GM21737 (cell line): ENCODE measurements around the gene TMEM51.
A peak's percentile ranks its signal among the peaks of the same experiment; 100 is the strongest.

ENCODE experiments used
- ATAC-seq: cut with Tn5 transposase; IDR thresholded peaks from one replicate; pipeline ENCODE4 v1.9.1; 2021; ENCODE audit warnings: mild to moderate bottlenecking, moderate library complexity; ENCODE audit not compliant: unreplicated experiment

The TMEM51 gene

DNA sequence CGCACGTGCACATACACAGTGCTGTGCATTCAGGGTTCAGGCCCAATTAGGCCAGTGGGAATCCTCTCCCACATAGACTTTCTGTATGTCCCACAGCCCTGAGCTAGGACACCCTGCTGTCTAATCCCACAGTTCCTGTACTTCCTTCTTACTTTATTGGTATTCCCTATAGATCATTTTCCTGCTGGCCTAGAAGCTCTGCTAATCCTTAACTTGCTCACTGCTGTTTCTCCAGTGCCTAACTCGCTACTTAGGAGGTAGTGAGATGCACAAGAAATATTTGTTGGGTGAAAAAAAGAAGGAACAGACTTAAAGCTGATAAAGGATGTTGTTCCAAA, 59.4 kb downstream of the TMEM51 start:
- ATAC-seq = no peak

DNA sequence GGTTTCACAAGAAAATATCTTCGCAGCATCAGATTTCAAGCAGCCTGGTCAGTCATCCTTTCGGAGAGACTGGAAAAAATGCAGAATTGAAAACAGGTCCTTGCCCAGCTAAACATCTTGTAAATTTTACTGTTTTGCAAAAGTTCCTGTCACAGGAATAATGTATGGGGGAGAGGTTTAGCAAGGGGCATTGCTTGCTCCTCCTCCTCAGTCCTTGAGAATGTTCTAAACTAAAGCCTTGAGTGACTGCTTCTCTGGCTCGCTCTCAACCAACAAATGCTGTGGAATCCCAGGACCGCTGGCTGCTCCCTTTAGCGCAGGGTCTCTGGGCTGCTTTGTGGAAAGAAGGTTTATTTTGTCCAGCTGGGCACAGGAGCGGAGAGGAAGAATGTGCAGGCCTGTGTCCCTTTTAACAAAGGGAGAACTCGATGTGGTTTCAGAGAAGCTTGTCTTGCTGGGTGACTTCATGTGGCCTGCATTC, 59.8 kb downstream of the TMEM51 start:
- no peak for ATAC-seq

DNA sequence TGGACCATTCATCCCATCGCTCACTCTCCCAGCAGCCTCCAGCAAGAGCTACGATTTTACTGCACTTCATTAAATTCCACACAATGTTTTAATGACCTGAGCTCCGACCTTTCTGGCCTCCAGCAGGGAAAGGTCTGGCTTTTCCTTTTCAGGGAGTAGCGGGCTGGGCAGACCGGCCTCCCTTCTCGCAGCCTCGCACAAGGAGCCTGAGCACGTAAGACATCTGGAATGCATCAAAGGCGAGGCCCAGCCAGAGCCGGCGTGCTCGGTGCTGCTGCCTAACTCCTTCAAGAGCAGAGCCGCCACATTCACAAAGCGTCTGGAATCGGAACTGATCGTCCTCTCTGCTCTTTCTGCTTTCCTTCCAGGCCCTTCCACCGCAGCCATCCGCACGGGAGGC, 61.0 kb downstream of the TMEM51 start:
- no peak for ATAC-seq

DNA sequence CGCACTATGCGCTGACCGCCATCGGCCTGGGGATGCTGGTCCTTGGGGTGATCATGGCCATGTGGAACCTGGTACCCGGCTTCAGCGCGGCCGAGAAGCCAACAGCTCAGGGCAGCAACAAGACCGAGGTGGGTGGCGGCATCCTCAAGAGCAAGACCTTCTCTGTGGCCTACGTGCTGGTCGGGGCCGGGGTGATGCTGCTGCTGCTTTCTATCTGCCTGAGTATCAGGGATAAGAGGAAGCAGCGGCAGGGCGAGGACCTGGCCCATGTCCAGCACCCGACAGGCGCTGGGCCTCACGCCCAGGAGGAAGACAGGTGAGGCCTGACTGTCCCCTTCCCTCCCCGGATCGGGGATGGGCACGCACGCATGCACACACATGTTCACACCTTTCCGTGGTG, 61.6 kb downstream of the TMEM51 start:
- no peak for ATAC-seq

DNA sequence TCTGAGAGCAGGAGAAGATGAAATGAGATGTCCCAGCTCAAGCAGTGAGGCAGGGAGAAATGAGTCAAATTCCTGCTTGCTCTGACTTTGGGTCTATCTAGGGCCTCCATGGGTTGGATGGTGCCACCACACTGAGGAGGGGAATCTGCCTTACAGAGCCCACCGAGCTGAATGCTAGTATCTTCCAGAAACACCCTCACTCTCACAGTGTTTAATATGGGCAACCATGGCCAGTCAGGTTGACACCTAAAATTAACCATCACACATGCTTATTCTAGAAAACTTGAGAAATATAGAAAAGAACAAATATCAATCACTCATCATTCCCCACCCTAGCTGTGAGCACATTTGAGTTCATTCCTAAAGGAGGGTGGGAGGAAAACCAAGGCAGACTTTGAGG, 64.1 kb downstream of the TMEM51 start:
- no peak for ATAC-seq

DNA sequence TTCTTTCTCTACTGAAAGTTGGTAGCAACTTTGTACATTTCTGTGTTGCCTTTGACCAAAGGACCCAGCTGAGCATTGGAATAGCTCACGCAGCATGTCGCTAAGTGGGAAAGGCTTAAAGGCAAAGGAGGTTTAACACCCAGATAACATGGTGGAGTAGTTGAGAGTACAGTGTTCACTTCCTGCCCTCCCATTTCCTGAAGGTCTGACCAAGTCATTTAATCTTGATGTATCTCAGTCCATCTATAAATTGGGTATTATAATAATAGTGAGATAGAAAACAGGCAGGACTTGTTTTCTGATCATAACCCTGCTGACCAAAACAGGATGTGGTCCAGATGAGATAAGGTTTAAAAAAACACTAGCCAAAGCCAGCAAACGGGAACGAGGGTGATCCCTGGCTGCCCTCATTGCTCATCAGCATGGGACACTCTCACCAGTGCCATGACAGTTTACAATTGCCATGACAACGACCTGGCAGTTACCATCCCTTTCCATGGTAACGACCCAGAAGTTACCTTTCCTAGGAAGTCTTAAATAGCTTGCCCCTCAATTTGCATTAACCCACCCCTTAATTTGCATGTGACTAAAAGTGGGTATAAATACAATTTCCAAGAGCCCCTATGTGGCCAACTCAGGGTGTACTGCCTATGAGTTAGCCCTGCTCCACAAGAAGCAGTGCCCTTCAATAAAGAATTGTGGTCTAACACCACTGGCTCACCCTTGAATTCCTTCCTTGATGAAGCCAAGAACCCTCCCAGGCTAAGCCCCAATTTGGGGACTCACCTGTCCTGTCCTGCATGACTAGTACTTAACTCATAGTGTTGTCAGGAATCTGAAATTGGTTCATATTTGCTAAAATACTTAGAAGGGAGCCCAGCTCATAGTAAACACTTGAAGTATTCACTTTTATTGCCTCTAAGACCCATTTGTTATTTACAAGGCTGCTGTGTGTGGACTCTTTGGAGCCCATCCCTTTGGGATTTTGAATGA, 65.0 kb downstream of the TMEM51 start:
- no peak for ATAC-seq

DNA sequence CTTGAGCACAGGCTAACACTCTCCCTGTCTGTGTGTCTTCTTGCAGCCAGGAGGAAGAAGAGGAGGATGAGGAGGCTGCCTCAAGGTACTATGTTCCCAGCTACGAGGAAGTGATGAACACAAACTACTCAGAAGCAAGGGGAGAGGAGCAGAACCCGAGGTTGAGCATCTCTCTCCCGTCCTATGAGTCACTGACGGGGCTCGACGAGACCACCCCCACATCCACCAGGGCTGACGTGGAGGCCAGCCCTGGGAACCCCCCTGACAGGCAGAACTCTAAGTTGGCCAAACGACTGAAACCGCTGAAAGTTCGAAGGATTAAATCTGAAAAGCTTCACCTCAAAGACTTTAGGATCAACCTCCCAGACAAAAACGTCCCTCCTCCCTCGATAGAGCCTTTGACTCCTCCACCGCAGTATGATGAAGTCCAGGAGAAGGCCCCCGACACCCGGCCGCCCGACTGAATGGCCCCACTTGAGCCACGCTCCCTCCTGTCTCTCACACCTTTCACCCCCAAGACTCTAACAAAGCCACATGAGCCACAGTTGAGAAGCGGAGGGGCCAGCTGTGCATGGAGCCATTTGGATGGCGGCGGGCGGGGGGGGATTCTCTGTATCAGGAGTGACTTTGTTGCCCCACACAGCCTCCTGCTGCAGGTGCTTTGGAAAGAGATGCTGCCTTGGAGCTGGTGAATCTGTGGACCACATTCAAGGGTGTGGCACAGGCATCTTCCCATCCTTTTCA, 65.9 kb downstream of the TMEM51 start:
- no peak for ATAC-seq

DNA sequence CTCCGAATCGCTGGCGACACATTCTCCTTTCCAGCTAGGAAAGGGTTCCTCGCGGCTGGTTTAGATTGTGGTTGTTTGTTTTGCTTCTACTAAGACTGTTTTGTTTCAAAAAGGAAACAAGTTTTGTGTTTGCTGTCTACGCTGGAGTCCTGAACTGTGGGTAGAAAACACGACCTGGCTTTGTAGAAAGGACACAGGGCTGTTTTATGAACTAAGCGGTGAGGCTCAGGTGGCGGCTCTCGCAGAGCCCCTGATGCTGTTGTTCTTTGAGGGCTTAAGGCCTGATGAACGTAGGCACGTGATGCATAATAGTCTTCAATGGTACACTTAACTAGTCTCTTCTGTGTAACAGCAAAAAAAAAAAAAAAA, 66.5 kb downstream of the TMEM51 start:
- ATAC-seq = no peak

DNA sequence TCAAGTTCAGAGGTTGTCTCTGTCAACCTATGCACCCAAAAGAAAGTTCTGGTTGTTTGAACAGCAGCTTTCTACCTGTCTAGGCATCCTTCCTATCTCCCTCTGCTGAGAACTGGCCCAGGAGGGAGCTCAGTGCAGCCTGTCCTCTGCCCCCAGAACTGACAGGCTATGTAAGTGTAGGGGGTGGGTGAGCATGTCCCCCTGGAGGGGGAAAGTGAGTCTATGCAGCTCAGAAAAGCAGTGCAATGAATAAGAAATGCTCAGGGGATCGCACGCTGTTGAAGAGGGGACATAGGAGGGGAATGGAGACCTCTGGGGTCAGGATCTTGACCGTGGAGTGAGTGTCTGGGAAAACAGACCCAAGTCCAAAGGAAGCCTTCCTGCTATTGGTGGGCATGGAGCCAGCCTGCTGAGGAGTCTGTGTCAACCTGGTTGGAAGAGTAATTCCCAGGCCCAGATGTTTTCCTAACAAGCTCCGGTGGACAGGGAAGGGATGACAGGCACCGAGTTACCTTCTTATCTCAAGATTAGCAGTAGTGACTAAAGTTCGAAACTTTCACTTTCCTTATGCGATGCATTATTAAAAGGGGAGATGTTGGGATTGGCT, 67.4 kb downstream of the TMEM51 start:
- no peak for ATAC-seq

DNA sequence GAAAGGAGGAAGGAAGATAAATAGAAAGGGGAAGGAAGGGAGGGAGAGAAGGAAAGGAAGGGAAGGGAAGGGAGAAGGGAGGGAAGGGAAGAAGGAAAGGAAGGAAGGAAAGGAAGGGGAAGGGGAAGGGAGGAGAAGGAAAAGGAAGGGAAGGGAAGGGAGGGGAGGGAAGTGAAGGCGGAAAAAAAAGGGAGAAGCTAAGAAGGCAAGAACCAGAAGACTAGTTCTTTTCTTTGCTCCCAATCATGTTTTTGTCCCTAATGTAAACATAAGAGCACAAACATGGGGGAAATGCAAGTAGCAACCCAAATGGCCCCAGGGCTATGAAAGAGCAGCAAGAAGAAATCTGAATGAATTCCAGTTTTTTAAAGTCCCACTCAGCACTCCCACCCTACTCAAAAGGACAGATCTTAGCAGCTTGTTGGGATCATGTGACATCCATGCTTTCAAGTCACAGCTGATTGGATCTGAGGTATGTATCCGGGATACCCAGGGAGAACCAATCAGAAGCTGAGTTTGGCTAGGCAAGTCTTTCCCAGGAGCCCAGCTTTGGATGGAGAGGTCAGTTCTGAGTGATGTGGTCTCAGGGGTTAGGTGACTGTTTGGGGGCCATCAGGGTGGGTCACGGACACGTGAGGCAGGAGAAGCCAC, 69.2 kb downstream of the TMEM51 start:
- no peak for ATAC-seq

DNA sequence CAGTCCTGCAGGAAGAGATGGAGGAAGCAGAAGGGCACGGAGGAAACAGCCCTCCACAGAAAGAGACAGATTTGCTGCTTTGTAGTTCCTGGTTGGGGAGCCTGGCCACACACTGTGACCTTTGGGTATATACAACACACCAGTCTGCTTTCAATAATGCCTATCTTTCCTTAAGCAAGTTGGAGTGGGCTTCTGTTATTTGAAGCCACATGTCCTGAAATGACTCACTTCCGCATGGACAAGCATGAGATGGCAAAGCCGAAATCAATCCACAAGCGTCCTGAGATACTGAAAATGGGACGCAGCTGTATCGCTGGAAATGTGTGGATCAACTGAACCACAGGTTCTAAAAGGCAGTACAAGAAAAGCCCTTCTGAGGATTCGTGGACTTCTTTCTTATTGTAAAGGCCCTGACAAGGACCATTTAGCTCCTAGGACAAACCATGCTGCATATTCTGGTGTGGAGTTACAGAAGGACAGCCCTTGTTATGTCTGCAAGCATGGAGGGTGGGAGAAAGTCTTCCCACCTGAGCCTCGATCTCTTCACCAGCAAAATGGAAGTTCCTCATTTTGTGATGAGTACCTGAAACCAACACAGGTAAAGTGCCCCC, 70.8 kb downstream of the TMEM51 start:
- no peak for ATAC-seq

DNA sequence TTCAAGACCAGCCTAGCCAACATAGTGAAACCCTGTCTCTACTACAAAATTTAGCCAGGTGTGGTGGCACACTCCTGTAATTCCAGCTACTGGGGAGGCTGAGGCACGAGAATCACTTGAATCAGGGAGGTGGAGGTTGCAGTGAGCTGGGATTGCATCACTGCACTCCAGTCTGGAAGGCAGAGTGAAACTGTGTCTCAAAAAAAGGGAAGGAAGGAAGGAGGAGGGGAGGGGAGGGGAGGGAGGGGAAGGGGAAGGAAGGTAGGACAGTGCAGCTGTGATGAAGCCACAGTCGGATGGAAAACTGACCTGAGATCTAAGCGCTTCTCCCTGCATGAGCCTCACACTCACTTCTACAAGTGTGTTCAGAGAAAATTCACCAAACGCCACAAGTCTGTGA, 71.4 kb downstream of the TMEM51 start:
- no peak for ATAC-seq

DNA sequence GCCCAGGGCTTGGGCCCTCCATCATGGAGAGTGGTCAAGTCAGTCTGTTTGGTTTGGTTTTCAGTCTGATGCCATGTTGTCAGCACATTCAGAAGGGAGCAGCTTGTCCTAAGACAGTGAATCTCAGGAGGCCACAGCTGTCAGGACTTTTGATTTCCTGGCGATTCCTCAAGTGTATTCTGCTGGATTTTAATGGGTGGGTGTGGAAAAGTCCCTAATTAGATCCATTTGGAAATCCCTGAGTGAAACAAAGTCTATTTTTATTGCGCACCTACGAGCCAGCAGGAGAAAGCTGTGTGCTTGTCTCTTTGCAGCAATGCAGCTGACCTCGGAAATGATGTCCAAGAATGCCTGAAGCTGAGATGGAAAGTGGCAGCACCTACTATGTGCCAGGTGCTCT, 71.9 kb downstream of the TMEM51 start:
- no peak for ATAC-seq

DNA sequence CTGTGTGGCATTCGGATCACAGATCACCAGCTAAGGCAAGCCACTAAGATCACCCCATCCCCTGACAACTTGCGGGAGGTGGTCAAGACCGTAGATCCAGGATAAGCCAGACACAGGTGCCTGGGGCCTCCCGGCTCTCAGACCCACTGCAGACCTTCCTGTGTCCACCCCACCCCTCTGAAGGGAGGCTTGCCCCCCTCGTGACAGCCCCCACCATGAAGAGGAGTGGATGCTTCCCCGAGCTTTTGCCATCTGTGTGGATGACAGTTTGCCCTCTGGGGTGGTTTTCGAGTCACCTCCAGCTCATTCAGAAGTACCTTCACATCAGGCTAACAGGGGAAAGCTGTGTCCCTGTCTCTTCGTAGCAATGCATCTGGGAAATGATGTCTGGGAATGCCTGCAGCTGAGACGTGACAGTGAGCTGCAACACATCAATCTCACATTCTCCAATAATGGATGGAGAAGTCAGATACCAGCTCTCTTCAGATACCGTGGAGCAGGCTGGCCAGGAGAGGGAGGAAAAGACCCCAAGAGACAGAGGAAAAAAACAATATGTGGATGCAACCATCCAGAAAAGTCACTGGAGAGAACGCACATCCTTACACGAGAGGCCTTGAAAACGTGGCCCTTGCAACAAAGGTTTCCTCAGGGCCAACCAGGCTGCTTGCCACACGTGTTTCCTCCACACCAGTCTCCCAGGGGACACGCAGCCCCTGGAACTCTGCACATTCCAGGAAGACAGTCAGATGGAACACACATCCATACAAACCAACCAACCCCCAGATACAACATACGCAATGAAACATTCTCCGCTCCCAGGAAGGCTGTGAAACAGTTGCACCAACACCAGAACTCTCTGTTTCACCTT, 73.1 kb downstream of the TMEM51 start:
- ATAC-seq = no peak

DNA sequence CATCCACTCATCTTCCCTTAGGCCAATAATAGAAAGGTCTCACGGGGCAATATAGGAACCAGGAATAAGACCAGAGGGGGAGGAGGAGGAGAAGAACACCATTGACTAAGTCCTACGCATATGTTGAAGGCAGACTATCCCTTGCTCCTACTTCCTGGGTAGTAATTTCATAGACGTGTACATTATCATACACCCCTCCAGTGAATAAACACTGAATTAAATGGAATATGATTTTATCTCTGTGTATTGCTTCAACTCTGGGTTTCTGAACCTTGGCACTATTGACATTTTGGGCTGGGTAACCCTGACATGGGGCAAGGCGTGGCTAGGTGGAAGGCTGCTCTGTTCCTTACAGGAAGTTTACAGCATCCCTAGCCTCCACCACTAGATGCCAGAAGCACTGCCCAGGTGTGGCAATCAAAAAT, 76.2 kb downstream of the TMEM51 start:
- ATAC-seq = no peak

DNA sequence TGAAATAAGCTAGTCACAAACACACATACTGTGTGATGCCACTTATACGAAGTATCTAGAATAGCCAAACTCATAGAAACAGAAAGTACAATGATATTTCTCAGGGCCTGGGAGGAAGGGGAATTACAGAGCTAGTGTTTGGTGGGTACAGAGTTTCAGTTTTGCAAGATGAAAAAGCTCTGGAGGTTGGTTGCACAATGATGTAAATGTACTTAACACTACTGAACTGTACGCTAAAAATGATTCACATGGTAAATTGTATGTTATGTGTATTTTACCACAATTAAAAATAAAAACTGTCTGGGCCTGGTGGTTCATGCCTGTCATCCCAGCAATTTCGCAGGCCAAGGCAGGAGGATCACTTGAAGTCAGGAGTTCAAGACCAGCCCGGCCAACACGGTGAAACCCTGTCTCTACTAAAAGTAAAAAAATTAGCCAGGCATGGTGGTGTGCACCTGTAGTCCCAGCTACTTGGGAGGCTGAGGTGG, 78.2 kb downstream of the TMEM51 start:
- ATAC-seq = peak; percentile 78

DNA sequence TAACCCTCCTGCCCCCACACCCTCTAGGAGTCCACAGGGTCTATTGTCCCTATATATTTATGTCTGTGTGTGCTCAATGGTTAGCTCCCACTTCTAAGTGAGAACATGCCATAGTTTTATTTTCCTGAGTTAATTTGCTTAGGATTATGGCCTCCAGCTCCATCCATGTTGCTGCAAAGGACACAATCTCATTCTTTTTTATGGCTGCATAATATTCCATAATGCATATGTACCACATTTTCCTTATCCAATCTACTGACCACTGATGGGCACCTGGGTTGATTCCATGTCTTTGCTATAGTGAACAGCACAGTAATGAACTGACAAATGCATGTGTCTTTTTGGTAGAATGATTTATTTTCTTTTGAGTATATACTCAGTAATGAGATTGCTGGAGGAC, 80.1 kb downstream of the TMEM51 start:
- ATAC-seq = no peak

DNA sequence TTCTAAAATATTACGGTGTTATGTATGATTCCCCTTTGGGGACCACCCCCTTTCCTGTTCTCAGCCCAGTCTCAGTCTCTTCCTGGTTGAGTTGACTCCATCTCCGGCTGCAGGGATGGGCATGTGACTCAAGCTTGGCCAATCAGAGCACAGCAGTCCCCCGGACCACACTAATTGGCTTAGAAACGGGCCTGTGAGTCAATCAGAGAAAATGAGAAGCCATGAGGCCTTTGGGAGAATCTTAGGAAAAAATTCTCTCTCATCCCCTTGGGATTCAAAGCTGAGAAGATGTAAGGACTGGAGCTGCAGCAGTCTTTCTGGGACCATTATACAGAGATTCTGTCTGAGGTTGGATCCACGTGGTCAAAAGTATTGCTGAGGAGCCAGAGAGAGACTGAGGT, 82.8 kb downstream of the TMEM51 start:
- no peak for ATAC-seq

DNA sequence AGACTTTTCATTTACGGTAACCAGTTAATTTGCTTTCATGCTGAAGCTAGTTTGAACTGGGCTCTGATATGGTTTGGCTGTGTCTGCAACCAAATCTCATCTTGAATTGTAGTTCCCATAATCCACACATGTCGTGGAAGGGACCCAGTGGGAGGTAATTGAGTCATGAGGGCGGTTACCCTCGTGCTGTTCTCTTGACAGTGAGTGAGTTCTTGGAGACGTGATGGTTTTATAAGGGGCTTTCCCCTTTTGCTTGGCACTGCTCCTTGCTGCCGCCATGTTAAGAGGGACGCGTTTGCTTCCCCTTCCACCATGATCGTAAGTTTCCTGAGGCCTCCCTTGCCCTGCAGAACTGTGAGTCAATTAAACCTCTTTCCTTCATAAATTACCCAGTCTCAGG, 83.2 kb downstream of the TMEM51 start:
- no peak for ATAC-seq

DNA sequence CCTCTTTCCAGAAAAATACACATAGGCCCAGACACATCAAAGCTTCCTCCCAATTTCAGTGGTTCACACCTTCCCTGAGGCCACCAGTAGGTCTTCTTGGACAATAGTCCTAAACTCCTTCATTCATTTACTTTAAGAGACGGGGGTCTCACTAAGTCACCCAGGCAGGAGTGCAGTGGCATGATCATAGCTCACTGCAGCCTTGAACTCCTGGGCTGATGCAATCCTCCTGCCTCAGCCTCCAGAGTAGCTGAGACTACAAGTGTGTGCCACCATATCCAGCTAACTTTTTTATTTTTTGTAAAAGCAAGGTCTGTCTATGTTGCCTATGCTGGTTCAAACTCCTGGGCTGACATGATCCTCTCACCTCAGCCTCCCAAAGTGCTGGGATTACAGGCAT, 85.2 kb downstream of the TMEM51 start:
- ATAC-seq = no peak
